HEK293 (cell line): ENCODE results near the gene RTP4.

Experiments
- CTCF ChIP-seq: fragments of 450-650 bp; formaldehyde crosslinking; IDR thresholded peaks from 2 replicates; pipeline ENCODE4 v1.5.1; 2016; ENCODE audit warnings: missing biosample characterization, missing genetic modification characterization
- MYNN ChIP-seq: fragments of 450-650 bp; formaldehyde crosslinking; IDR thresholded peaks from 2 replicates; pipeline ENCODE4 v1.5.1; 2016; ENCODE audit warnings: missing biosample characterization, missing genetic modification characterization, borderline replicate concordance
- TCF7L2 ChIP-seq: IDR thresholded peaks from 2 replicates; pipeline ENCODE4 v1.6.1; 2011; ENCODE audit warnings: low read depth, mild to moderate bottlenecking, inconsistent platforms, low read length, moderate library complexity, borderline replicate concordance
- ZBTB11 ChIP-seq: fragments of 450-650 bp; formaldehyde crosslinking; conservative IDR thresholded peaks from 2 replicates; pipeline ENCODE4 v1.5.1; 2016; ENCODE audit warnings: low read depth, missing biosample characterization, missing genetic modification characterization
- ZNF324 ChIP-seq: fragments of 450-650 bp; formaldehyde crosslinking; IDR thresholded peaks from 2 replicates; pipeline ENCODE4 v1.5.1; 2016; ENCODE audit warnings: missing biosample characterization, missing genetic modification characterization
- ZNF558 ChIP-seq: fragments of 450-650 bp; formaldehyde crosslinking; IDR thresholded peaks from 2 replicates; pipeline ENCODE4 v1.5.1; 2016; ENCODE audit warnings: missing biosample characterization, missing genetic modification characterization
- ZNF580 ChIP-seq: fragments of 450-650 bp; formaldehyde crosslinking; IDR thresholded peaks from 2 replicates; pipeline ENCODE4 v1.5.1; 2016; ENCODE audit warnings: missing biosample characterization, missing genetic modification characterization
- ZSCAN30 ChIP-seq: fragments of 450-650 bp; IDR thresholded peaks from 2 replicates; pipeline ENCODE4 v1.5.1; 2018; ENCODE audit warnings: missing biosample characterization, mild to moderate bottlenecking, missing genetic modification characterization, moderate library complexity

GRCh38 chr3:187396661-187397060 lies 28.5 kb downstream of the RTP4 start:
- TF ChIP-seq ZNF580 (tag by site-specific recombination) (no peak), ZNF558 (no peak), CTCF (no peak), ZSCAN30 (tag by site-specific recombination) (no peak), MYNN (tag by site-specific recombination) (no peak), ZNF324 (tag by site-specific recombination) (no peak), ZBTB11 (tag by site-specific recombination) (no peak), TCF7L2 (no peak)
